Cerebellar cortex (tissue), 1 donor: Measurements from ENCODE around the gene TMC2.
A peak's percentile ranks its signal among the peaks of the same experiment; 100 is the strongest.

Experiments used
- DNase-seq: peaks from one replicate; pipeline ENCODE4 v3.0.0-alpha.2; 2015; ENCODE audit warnings: low spot score

The TMC2 gene

DNA sequence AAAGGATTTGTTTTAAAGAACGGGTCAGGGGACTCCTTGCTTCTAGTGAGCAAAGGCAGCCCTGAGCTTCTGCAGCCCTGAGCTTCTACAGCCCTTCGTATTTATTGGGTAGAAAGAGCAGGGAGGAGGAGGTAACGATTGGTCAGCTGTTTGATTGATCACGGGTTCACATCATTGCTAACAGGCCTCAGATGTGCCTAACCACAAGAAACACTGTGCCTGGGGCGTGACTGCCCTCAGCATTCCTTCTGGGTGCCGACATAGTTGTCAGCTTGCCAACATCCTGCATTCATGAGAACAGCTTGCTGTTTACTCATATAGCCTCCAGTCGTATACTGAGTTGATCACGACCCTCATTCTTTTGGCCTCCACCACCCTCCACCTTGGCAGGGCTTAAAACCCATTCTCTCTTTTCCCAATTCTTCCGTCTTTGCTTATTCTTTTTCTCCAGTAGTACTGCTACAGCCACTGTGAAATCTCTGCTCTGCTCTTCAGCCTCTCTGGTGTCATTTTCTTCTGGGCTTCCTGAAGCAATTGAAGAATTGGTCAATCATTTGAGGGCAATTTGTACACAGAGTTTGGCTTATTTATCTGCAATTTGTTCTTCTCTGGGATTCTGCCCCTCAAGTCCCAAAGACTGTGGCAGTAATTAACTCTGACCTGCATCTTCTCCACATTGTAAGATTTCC, 90.6 kb downstream of the TMC2 start:
- DNase-seq, result no peak

DNA sequence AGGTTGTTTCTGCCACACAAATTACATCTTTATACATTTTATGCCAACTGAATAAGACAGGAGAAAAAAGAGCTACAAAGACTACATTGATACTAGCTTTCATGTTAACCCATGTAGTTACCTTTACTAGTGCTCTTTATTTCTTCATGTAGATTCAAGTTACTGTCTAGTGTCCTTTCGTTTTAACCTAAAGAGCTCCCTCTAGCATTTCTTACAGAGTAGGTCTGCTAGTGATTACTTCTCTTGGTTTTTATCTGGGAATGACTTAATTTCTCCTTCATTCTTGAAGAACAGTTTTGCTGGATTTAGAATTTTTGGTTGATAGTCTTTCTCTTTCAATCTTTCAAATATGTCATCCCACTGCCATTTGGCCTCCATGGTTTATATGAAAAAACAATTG, 94.9 kb downstream of the TMC2 start:
- DNase-seq, result no peak

- DNase-seq, result no peak
Measured at GRCh38 chr20:2633381-2633780, 97.0 kb downstream of the TMC2 start.

GRCh38 chr20:2637246-2637645, 100.9 kb downstream of the TMC2 start:
- DNase-seq, result no peak

DNA sequence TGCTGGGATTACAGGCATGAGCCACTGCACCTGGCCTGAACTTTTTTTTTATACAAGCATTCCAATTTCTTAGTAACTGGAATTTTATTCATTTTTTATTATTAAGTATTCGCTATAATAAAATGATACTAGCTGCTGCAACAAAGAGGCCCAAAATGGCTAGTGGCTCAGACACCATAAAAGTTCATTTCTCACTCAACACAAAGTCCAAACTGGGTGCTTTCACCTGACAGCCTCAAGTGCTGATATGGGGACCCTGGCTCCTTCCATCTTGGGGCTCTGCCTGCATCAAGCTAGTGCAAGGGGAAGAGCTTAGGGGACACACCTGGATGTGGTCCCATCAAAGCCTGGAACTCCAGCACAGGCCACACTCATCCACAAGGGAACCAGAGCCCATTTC, 103.9 kb downstream of the TMC2 start:
- no peak for DNase-seq

DNA sequence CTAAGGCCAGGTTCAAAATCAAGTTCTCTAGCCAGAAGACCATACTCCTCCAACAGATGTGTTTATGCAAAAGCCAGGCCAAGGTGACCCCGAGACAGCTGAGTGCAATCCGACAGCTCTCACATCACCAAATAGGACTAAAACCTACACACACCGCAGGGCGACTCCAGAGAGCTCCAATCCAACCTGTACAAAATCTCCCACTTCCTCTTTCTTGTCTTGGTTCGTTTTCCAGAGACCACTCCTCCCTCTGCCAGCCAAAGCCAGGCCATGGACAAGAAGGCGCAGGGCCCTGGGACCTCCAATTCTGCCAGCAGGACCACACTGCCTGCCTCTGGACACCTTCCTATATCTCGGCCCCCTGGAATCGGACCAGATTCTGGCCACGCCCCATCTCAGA, 104.5 kb downstream of the TMC2 start:
- no peak for DNase-seq

DNA sequence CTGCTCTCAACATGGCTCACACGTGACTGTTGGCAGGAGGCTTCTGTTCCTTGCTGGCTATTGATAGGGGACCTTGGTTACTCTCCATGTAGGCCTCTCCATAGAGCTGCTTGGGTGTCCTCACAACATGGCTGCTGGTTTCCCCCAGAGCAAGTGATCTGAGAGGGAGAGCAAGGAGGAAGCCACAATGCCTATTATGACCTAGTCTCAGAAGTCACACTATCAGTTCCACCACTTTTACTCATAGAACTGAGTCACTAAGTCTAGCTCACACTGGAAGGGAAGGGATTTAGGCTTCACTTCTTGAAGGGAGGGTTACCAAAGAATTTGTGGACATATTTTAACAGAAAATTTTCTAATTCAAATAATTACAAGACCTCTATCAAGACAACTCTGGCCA, 107.3 kb downstream of the TMC2 start:
- no peak for DNase-seq

DNA sequence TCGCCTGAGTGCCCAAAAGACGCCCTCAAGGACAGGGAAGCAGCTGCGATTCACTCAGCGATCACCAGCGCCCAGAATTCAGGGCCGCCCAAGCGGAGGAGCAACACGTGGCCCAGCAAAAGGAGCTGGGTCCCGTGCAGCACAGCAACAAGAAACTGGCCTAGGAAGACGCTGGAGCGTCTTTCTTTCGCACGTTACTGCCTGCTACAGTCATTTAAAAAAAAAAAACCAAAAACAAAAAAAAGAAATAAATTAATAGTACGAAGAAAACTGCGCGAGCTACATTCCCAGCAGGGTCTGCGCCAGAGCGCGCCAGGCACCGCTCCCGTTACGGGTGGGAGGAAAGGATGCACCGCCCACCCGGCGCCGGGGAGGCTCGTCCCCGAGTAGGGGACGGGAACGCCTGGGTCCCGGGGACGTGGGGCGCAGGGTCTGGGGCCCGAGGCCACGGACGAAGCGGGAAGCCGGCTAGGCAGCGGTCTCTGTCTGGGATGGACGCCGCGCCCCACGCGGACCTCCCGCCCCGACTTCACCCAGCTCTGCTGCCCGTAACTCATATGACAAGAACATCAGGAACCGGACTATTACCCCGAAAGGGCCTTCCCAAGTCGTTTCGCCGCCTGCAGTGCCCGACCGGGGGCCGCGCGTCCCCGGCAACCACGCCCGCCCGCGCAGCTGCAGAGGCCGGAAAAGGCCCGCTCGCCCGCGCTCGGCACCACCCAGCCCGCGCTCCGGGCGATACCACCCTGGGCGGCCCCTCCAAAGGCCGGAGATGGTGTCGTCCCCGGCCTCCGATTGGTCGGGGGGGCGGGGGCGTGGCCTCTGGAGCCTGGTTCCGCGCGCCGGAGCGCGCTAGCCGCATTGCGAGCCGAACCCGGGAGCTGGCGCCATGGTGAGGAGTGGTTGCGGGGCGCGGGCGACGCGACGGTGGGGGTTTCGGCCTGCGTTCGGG, 115.7 kb downstream of the TMC2 start, which contains the start of gene NOP56:
Gene NOP56 (plus strand): TSS at position 861 of the 952 bp plus-strand sequence. CDS start 29 bp downstream, at position 890.
- peak; percentile 85 for DNase-seq

- DNase-seq, result no peak
Measured at GRCh38 chr20:2652724-2653555, 116.6 kb downstream of the TMC2 start.

GRCh38 chr20:2653556-2654383, 117.4 kb downstream of the TMC2 start:
- no peak for DNase-seq

- DNase-seq, result no peak
Measured at GRCh38 chr20:2654384-2654822, 118.0 kb downstream of the TMC2 start.

DNA sequence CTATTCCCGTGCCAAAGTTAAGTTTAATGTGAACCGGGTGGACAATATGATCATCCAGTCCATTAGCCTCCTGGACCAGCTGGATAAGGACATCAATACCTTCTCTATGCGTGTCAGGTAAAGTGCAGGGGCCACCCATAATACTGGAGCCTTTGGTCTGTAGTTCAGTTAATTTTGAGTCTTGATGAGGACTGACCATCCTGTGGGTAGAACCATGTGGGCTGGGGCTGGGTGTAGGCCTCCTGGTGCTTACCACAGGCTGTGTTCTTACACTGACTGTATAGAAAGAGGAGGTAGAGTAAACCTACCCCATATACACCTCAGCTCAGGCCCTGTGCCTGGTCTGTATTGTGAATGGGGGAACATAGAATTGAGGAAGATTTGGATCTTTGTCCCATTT, 118.5 kb downstream of the TMC2 start:
- no peak for DNase-seq

GRCh38 chr20:2655331-2656116, 119.2 kb downstream of the TMC2 start:
- DNase-seq, result no peak

DNA sequence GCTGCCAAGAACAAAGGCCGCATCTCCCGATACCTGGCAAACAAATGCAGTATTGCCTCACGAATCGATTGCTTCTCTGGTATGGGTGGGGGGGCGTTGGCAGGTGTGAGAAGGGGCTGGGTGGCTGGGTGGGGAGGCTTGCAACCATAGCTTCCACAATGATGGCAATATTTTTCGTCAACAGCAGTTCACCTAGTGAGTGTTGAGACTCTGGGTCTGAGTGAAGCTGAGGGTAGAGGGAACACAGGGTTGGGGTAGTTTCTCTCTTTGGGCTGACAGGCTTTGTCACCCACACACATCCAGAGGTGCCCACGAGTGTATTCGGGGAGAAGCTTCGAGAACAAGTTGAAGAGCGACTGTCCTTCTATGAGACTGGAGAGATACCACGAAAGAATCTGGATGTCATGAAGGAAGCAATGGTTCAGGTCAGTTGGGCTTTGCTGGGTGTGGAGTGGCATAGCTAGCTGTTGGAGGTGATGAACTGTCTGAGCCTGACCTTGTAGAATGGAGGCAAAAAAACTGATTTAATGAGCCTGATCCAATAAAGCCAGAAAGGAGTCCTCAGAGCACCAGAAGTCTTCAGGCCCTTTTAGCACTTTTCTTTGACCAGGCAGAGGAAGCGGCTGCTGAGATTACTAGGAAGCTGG, 120.2 kb downstream of the TMC2 start:
- DNase-seq, result no peak

DNA sequence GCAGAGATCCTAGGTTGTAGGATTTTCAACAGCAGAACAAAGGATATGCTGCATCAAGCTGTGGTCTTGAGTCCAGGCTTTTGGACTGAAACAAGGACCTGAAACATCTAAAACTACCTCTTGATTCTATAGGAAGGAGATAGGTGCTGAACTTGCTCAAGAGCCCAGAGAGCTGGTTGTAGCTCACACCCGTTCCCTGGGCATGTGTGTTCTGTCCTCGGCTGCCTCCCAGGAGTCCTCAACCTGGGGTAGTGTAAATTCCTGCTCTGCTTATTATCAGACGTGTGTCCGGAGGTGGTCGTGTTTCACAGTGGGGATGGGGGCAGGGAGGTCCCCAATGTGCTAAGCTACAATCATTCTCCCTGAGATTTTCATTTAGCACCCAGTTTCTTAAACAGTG, 120.9 kb downstream of the TMC2 start:
- DNase-seq, result no peak

- no peak for DNase-seq
Measured at GRCh38 chr20:2657674-2658073, 121.3 kb downstream of the TMC2 start.

DNA sequence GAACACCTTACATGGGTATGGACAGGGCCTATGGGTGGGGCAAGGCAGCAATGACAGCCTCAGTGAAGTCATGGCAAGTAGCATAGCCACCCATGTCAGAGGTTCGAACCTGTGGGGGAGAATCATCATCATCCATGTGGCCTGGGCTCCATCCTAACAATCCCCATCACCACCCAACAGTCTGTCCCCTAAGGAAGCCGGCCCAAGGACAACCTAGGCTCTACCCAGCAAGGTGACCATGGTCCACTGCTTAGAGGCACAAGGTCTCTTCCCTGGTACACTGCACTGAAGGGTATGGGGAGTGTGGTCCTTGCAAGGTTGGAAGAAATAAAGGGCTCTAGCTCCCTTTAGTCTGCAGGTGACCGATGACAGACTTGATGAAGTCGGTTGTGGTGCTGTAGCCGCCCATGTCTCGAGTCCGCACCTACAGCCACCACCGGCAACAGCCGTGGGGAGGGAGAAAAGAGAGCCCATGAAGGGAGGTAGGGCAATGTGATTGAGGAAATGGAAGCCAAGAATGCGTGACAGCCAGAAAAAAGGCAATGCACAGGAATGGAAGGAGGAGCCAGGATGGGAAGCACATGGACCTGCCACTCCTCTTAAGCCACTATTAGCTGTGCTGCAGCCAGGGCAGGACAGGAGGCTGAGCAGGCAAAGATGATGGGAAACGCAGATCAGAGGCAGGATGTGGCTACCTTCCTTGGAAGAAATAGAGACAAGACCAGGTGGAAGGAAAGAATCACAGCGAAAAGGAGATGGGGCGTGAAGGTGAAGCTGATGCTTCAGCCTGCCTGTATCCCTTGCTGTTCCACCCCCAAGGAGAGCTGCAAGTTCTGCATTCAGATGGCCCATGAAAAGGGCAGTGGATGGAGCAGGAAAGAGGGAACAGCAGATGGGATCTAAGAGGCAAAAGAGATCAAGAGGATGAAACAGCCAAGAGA, 122.3 kb downstream of the TMC2 start:
- peak; percentile 75 for DNase-seq

DNA sequence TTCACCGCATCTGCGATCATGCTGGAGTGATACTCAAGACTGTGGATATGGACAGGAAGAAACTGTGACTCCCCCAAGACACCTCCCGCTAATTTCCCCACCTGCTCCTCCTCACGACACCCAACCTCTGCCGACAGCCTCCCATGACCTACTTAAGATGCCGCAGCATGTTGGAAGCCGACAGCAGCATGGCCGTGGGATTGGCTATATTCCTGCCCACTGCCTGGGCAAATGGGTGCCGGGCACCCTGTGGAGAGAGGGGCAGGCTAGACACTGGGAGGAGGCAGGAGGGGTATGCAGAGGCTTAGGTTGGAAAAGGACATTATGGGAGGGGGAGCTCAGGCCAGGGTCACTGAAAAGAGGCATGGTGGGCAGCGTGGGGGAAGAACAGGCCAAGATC, 123.2 kb downstream of the TMC2 start:
- no peak for DNase-seq

- no peak for DNase-seq
Measured at GRCh38 chr20:2663364-2663886, 127.1 kb downstream of the TMC2 start.
